ENCODE data around the gene UST.

The UST gene

DNA sequence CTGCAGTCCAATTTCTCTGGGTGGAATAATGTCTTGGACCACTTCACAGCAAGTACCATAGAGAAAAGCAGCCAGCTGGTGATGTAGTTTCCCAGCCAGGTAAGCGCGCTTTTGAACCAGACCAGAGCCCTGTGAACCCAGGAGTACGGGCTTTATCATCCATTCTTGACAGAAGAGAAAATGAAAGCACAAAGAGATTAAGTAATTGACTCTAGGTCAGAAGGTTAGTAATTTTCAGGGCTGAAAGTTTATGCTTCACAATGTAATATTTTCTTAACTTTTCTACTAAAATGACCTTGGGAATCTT is 7.1 kb upstream of the UST start:
- ChIA-PET CTCF (interaction anchor here (0.9 kb wide), 1 partner anchor 24 kb away, joined by 3 read pairs; no protein-coding TSS in a partner anchor), POLR2A (no interaction called here)
- TF ChIP-seq, protein P1, sequence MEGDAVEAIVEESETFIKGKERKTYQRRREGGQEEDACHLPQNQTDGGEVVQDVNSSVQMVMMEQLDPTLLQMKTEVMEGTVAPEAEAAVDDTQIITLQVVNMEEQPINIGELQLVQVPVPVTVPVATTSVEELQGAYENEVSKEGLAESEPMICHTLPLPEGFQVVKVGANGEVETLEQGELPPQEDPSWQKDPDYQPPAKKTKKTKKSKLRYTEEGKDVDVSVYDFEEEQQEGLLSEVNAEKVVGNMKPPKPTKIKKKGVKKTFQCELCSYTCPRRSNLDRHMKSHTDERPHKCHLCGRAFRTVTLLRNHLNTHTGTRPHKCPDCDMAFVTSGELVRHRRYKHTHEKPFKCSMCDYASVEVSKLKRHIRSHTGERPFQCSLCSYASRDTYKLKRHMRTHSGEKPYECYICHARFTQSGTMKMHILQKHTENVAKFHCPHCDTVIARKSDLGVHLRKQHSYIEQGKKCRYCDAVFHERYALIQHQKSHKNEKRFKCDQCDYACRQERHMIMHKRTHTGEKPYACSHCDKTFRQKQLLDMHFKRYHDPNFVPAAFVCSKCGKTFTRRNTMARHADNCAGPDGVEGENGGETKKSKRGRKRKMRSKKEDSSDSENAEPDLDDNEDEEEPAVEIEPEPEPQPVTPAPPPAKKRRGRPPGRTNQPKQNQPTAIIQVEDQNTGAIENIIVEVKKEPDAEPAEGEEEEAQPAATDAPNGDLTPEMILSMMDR (IDR thresholded peaks at IDR 0.05; ENCODE audit: control extremely low read depth, extremely low read depth, low read depth, missing control alignments), result no peak
- no peak for DNase-seq (ENCODE audit: extremely low spot score)

DNA sequence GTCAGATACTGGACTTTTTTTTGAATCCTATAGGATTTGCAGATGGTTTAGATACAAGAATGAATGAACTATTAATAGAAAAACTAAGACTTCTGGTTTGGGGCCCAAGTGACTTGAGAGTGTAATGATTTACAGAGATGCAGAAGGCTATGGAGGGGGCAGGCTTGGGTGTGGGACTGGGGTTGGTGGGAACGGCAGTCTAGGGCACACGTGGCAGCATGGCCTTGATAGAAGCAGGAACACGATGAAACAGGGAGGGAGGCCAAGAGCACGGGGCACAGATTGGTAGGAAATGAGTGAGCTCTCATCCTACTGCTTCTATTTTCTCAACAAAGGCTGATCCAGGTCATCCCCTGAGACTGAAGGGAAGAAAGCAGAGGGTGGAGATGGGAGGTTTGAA is 3.4 kb upstream of the UST start:
- ChIA-PET CTCF (interaction anchor here (1.3 to 1.6 kb wide), 2 partner anchors 9 to 165 kb away, joined by 3 to 4 read pairs; no protein-coding TSS in a partner anchor), POLR2A (no interaction called here)
- TF ChIP-seq, protein P1 (IDR thresholded peaks at IDR 0.05; ENCODE audit: control extremely low read depth, extremely low read depth, low read depth, missing control alignments), result no peak
- no peak for DNase-seq (ENCODE audit: extremely low spot score)

DNA sequence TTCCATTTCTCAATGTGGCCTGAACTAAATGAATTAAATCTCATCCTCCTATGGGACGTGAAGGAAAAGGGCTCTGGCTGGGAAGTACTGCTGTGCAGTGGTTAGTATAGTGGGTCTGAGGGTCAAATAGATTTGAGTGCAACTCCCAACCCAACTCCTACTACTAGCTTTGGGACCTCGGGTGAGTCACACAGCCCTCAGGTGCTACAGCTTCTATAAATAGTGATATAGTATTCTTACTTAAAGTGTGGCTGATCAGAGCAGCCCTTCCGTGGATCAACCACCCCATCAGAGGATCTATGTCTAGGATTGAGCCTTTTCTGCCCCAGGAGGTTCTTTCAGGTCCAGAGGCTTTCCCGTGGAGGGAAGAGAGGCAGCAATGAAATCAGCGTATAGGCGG is 904 bp upstream of the UST start:
- ChIA-PET POLR2A (interaction anchor here (0.7 kb wide), 1 partner anchor 35 kb away, joined by 5 read pairs; no protein-coding TSS in a partner anchor), CTCF (interaction anchor here (1.0 to 2.8 kb wide), 7 partner anchors 9 to 186 kb away, joined by 3 to 13 read pairs (median 5); no protein-coding TSS in a partner anchor)
- no peak for DNase-seq (ENCODE audit: extremely low spot score)
- TF ChIP-seq, protein P1 (IDR thresholded peaks at IDR 0.05; ENCODE audit: control extremely low read depth, extremely low read depth, low read depth, missing control alignments), result no peak

DNA sequence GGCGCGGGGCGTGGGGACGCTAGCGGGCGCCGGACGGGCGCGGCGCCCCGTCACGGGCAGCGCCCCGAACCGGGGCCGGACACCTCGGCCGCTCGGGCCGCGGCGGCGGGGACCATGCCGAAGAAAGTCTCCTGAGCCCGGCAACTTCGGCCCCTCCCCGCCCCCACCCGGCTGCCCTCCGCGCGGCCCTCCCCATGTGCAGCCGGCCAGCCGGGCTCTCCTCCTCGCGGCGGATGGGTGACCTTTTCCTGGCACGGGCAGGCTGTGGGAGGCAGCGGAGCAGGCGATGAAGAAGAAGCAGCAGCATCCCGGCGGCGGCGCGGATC is 278 bp downstream of the UST start:
- TF ChIP-seq, protein P1 (IDR thresholded peaks at IDR 0.05; ENCODE audit: control extremely low read depth, extremely low read depth, low read depth, missing control alignments), result no peak
- ChIA-PET CTCF (interaction anchor here (0.8 to 1.5 kb wide), 3 partner anchors 10 to 187 kb away, joined by 3 to 4 read pairs (median 4); no protein-coding TSS in a partner anchor), POLR2A (no interaction called here)
- DNase-seq (ENCODE audit: extremely low spot score), result no peak

DNA sequence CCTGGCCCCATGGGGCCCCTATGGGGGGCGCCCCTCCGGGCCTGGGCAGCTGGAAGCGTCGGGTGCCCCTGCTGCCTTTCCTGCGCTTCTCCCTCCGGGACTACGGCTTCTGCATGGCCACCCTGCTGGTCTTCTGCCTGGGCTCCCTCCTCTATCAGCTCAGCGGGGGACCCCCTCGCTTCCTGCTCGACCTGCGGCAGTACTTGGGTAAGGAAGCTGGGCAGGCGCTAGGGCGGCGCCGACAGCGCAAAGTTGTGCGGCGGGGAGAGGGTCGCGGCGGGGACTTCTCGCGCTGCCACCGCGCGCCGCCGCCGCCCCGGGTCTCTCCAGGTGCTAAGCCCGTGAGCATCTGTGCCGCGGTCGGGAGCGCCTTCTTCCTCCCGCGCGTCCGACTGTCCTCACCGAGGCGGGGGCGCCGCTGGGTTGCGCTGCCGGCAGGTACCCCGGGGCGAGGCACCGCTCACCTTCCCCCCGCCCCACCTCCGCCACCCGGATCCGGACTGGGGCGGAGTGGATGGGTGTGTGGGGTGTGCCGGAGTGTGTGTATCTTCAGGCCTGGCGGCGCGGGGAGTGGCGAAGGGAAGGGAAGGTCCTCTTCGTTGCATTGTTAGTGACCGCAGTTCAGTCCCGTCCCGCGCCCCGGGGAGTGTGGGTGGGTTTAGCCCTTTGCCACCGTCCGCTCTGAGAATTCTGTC is 788 bp downstream of the UST start:
- TF ChIP-seq, protein P1 (IDR thresholded peaks at IDR 0.05; ENCODE audit: control extremely low read depth, extremely low read depth, low read depth, missing control alignments), result no peak
- ChIA-PET CTCF (interaction anchor here (0.7 to 1.8 kb wide), 8 partner anchors 9 to 228 kb away, joined by 3 to 7 read pairs (median 3); no protein-coding TSS in a partner anchor), POLR2A (interaction anchor here (0.5 to 0.8 kb wide), 3 partner anchors 7 to 12 kb away, joined by 3 to 7 read pairs (median 3); no protein-coding TSS in a partner anchor)
- peak; percentile 41 for DNase-seq (ENCODE audit: extremely low spot score)

DNA sequence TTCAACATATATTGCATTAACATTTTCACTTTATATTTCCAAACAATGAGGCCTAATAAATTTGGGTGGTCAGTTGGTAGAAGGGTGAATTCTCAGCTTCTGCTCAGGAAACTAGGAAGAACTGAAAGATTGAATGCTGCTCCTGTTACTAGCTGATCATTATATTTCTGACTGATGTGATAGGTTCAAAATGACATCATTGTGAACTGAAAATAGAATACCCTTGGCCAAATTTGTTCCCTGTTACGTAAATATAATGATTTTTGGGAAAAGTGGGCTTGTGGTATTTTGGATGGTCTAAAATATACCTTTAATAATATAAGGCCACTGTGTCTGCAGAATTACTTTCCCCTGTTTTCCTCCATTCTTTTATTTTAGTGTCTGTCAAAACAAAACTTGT is 2.8 kb downstream of the UST start:
- ChIA-PET POLR2A (interaction anchor here (0.8 kb wide), 1 partner anchor 171 kb away, joined by 3 read pairs; no protein-coding TSS in a partner anchor), CTCF (interaction anchor here (1.2 to 1.6 kb wide), 2 partner anchors 82 to 173 kb away, joined by 3 to 6 read pairs; no protein-coding TSS in a partner anchor)
- TF ChIP-seq, protein P1 (IDR thresholded peaks at IDR 0.05; ENCODE audit: control extremely low read depth, extremely low read depth, low read depth, missing control alignments), result no peak
- DNase-seq (ENCODE audit: extremely low spot score), result no peak

Data from GM10248 (cell line).